Measurements from ENCODE around the gene MXD4. TPM values are rescaled to one million over a fixed set of nuclear protein-coding genes. Genes with fewer than 3 reads are reported as not detected.

Gene MXD4
- total RNA-seq, 2 experiments from 2014 or later = 3.7 to 5.0 TPM

GRCh38 chr4:2255501-2256155 is 6.3 kb downstream of the MXD4 start:
- POLR2A ChIA-PET = no interaction called here
- CTCF ChIA-PET = no interaction called here

GRCh38 chr4:2254665-2255500 is 7.0 kb downstream of the MXD4 start:
- ChIA-PET POLR2A (no interaction called here), CTCF (no interaction called here)

GRCh38 chr4:2253160-2254084 is 8.5 kb downstream of the MXD4 start:
- CTCF ChIA-PET = no interaction called here

GRCh38 chr4:2252530-2253091 is 9.3 kb downstream of the MXD4 start:
- ChIA-PET CTCF (no interaction called here), POLR2A (no interaction called here)

More at GRCh38 chr4:2253160-2254084, 8.5 kb downstream of the MXD4 start:
- POLR2A ChIA-PET = no interaction called here

GRCh38 chr4:2251795-2252529 is 9.9 kb downstream of the MXD4 start:
- ChIA-PET CTCF (no interaction called here), POLR2A (no interaction called here)

- ChIA-PET CTCF (interaction anchor here (1.3 kb wide), 1 partner anchor 9 kb away, joined by 3 read pairs; no protein-coding TSS in a partner anchor), POLR2A (no interaction called here)
Observed at GRCh38 chr4:2251073-2251794, 10.7 kb downstream of the MXD4 start.

- CTCF ChIA-PET = interaction anchor here (0.6 to 1.3 kb wide), 2 partner anchors 10 to 13 kb away, joined by 3 to 4 read pairs; no protein-coding TSS in a partner anchor
- POLR2A ChIA-PET = no interaction called here
Observed at GRCh38 chr4:2250357-2251072, 11.4 kb downstream of the MXD4 start.

GRCh38 chr4:2249526-2250356 is 12.2 kb downstream of the MXD4 start:
- POLR2A ChIA-PET = interaction anchor here (0.6 kb wide), 1 partner anchor 13 kb away, joined by 8 read pairs; no protein-coding TSS in a partner anchor
- CTCF ChIA-PET = interaction anchor here (0.6 to 1.3 kb wide), 2 partner anchors 10 to 13 kb away, joined by 3 to 4 read pairs; no protein-coding TSS in a partner anchor

- ChIA-PET CTCF (no interaction called here), POLR2A (no interaction called here)
Observed at GRCh38 chr4:2248821-2249261, 13.1 kb downstream of the MXD4 start.

GRCh38 chr4:2248044-2248780 is 13.7 kb downstream of the MXD4 start:
- POLR2A ChIA-PET = no interaction called here

GRCh38 chr4:2247128-2248043 is 14.5 kb downstream of the MXD4 start:
- CTCF ChIA-PET = no interaction called here
- POLR2A ChIA-PET = interaction anchor here (1.6 kb wide), 1 partner anchor 15 kb away, joined by 4 read pairs; the partner anchor contains the start of gene MXD4

More at GRCh38 chr4:2248044-2248780, 13.7 kb downstream of the MXD4 start:
- CTCF ChIA-PET = no interaction called here

GRCh38 chr4:2246384-2247127 is 15.4 kb downstream of the MXD4 start:
- ChIA-PET CTCF (interaction anchor here (0.8 kb wide), 1 partner anchor 41 kb away, joined by 3 read pairs; no protein-coding TSS in a partner anchor), POLR2A (interaction anchor here (1.6 kb wide), 1 partner anchor 16 kb away, joined by 4 read pairs; the partner anchor contains the start of gene MXD4)

GRCh38 chr4:2245787-2246275 is 16.1 kb downstream of the MXD4 start:
- ChIA-PET POLR2A (interaction anchor here (0.5 to 1.6 kb wide), 2 partner anchors 16 to 37 kb away, joined by 4 to 9 read pairs; partner anchors contain the start of gene MXD4), CTCF (interaction anchor here (0.8 kb wide), 1 partner anchor 41 kb away, joined by 3 read pairs; no protein-coding TSS in a partner anchor)

All from activated CD8-positive, alpha-beta memory T cell treated with anti-CD3 and anti-CD28 coated beads for 36 hours (primary cell).